ENCODE results near the gene VAV2. TPM values are rescaled to one million over a fixed set of nuclear protein-coding genes. Genes with fewer than 3 reads are reported as not detected.

The VAV2 gene
- total RNA-seq, 2 experiments from 2014 or later = 11.0 to 27.8 TPM

- Histone ChIP-seq H3K27ac (ENCODE audit: low read depth, low read length, poor library complexity, severe bottlenecking) (no peak overlapping the region), H3K4me3 (ENCODE audit: low read depth, low read length, poor library complexity, severe bottlenecking) (no peak overlapping the region), H3K36me3 (ENCODE audit: insufficient read depth, low read length) (no peaks in the 10 kb centered on the region), H3K79me2 (ENCODE audit: insufficient read depth, low read depth, low read length) (no peaks in the 10 kb centered on the region), H3K9me3 (ENCODE audit: low read length) (no peaks in the 10 kb centered on the region), H3K4me2 (ENCODE audit: low read length) (no peak overlapping the region), H3K4me1 (ENCODE audit: insufficient read depth, low read length, poor library complexity, severe bottlenecking) (peaks cover 9% of the 10 kb centered on the region), H3K9me2 (ENCODE audit: insufficient read depth, low read length) (no peaks in the 10 kb centered on the region), H4K20me1 (ENCODE audit: insufficient read depth, low read length) (no peaks in the 10 kb centered on the region), H2AFZ (ENCODE audit: low read length) (no peak overlapping the region)
- POLR2A ChIA-PET = interaction anchor here (0.6 kb wide), 1 partner anchor 21 kb away, joined by 4 read pairs; no protein-coding TSS in a partner anchor
- CTCF ChIA-PET (ENCODE audit: unreplicated experiment) = no interaction called here
- TF ChIP-seq, protein P1, sequence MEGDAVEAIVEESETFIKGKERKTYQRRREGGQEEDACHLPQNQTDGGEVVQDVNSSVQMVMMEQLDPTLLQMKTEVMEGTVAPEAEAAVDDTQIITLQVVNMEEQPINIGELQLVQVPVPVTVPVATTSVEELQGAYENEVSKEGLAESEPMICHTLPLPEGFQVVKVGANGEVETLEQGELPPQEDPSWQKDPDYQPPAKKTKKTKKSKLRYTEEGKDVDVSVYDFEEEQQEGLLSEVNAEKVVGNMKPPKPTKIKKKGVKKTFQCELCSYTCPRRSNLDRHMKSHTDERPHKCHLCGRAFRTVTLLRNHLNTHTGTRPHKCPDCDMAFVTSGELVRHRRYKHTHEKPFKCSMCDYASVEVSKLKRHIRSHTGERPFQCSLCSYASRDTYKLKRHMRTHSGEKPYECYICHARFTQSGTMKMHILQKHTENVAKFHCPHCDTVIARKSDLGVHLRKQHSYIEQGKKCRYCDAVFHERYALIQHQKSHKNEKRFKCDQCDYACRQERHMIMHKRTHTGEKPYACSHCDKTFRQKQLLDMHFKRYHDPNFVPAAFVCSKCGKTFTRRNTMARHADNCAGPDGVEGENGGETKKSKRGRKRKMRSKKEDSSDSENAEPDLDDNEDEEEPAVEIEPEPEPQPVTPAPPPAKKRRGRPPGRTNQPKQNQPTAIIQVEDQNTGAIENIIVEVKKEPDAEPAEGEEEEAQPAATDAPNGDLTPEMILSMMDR (conservative IDR thresholded peaks at IDR 0.05; ENCODE audit: low read length) = no peak
- no peak for TF ChIP-seq EZH2phosphoT487 (IDR thresholded peaks at IDR 0.05; ENCODE audit: borderline replicate concordance, low read depth, low read length)
- no peak for DNase-seq (ENCODE audit: low spot score)
- BruUV-seq (replicated peaks) = no TSS peak
- intact Hi-C loops (cut with micrococcal nuclease; ENCODE audit: unreplicated experiment) = no loop called here
Observed at GRCh38 chr9:133873009-133873408, 119.1 kb downstream of the VAV2 start.

DNA sequence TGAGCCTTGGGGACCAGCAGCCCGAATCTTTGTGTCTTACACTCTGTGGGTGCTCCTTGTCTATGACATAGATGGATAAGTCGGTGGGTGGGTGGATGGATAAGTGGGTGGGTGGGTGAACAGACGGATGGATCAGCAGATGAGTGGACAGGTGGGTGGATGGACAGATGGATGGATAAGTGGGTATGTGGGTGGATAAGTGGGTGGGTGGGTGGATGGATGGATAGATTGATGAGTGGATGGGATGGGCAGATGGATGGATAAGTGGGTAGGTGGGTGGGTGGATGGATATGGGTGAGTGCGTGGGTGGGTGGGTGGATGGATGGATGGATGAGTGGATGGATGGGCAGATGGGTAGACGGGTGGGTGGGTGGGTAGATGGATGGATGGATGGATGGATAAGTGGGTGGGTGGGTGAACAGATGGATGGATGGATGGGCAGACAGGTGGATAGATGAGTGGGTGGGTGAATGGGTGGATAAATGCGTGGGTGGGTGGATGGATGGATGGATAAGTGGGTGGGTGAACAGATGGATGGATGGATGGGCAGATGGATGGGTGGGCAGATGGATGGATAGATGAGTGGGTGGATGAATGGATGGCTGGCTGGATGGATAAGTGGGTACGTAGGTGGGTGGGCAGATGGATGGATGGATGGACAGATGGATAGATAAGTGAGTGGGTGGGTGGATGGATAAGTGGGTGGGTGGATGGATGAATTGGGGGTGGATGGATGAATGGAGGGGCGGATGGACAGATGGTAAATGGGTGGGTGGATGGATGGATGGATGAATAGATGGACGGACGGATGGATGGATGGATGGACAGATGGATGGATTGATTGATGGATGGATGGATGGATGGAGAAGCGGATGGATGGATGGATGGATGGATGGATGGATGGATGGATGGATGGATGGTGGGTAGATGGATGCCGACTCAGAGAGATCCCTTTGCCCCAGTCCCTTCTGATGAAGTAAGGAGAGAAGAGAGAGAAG is 121.2 kb downstream of the VAV2 start:
- Histone ChIP-seq H4K20me1 (ENCODE audit: insufficient read depth, low read length) (no peaks in the 10 kb centered on the region), H3K9me3 (ENCODE audit: low read length) (peaks cover under 1% of the 10 kb centered on the region; the same call in 1 of the 2 replicates), H3K79me2 (ENCODE audit: insufficient read depth, low read depth, low read length) (no peaks in the 10 kb centered on the region), H3K4me2 (ENCODE audit: low read length) (peak overlapping the region; percentile 30), H3K4me1 (ENCODE audit: insufficient read depth, low read length, poor library complexity, severe bottlenecking) (peaks cover 9% of the 10 kb centered on the region), H3K36me3 (ENCODE audit: insufficient read depth, low read length) (no peaks in the 10 kb centered on the region), H3K9me2 (ENCODE audit: insufficient read depth, low read length) (no peaks in the 10 kb centered on the region), H2AFZ (ENCODE audit: low read length) (no peak overlapping the region), H3K4me3 (ENCODE audit: low read depth, low read length, poor library complexity, severe bottlenecking) (peak overlapping the region; percentile 8), H3K27ac (ENCODE audit: low read depth, low read length, poor library complexity, severe bottlenecking) (no peak overlapping the region)
- BruUV-seq (replicated peaks) = no TSS peak
- intact Hi-C loops (cut with micrococcal nuclease; ENCODE audit: unreplicated experiment) = no loop called here
- no peak for TF ChIP-seq EZH2phosphoT487 (IDR thresholded peaks at IDR 0.05; ENCODE audit: borderline replicate concordance, low read depth, low read length)
- TF ChIP-seq, protein P1 (conservative IDR thresholded peaks at IDR 0.05; ENCODE audit: low read length) = no peak
- DNase-seq (ENCODE audit: low spot score) = no peak
- POLR2A ChIA-PET = interaction anchor here (0.8 kb wide), 1 partner anchor 103 kb away, joined by 8 read pairs; no protein-coding TSS in a partner anchor
- CTCF ChIA-PET (ENCODE audit: unreplicated experiment) = no interaction called here
